Colonic mucosa (tissue), 4 donors: Measurements from ENCODE around the gene AKAP6. TPM values are rescaled to one million over a fixed set of nuclear protein-coding genes. Genes with fewer than 3 reads are reported as not detected.
"Not testable (repeated sequence)": the region's sequence is repeated elsewhere in the genome, so short reads cannot be mapped to it uniquely, and the experiment has no call there.

Source experiments
- DNase-seq: peaks from one replicate; pipeline ENCODE4 v3.0.0-alpha.2; 2020
- H3K27ac ChIP-seq: fragments of 200-600 bp; one replicate; pipeline ENCODE4 v1.8.0; 2021
- H3K27me3 ChIP-seq: fragments of 200-600 bp; one replicate; pipeline ENCODE4 v1.8.0; 2021
- H3K36me3 ChIP-seq: fragments of 200-600 bp; one replicate; pipeline ENCODE4 v1.8.0; 2021
- H3K4me1 ChIP-seq: fragments of 200-600 bp; one replicate; pipeline ENCODE4 v1.8.0; 2021; ENCODE audit warnings: mild to moderate bottlenecking
- H3K4me3 ChIP-seq: fragments of 200-600 bp; one replicate; pipeline ENCODE4 v1.8.0; 2021
- H3K9ac ChIP-seq, 2 donors: one replicate each; pipeline ENCODE4 v1.7.0; 2013; ENCODE audit warnings: control low read depth in 2 of 2, low read depth in 2 of 2, low read length in 2 of 2
- H3K9me3 ChIP-seq: fragments of 200-600 bp; one replicate; pipeline ENCODE4 v1.8.0; 2021
- CTCF ChIP-seq: fragments of 200-600 bp; IDR thresholded peaks from one replicate; pipeline ENCODE4 v1.8.0; 2022; ENCODE audit warnings: antibody characterized with exemption, mild to moderate bottlenecking
- intact Hi-C: fragments of 100-400 bp; cut with DNase I; formaldehyde crosslinking; loops from one replicate; pipeline ENCODE4 v1.14.1; 2022
- total RNA-seq, 2 donors: library from RNA; stranded (reverse); fragmentation: NEBNext Ultra II Directional in 1 of 2; extraction: Animal tissue kit (Norgen Biotek cat#: 25700) in 1 of 2; gene quantifications; one replicate each; pipeline ENCODE4 v1.2.1, GENCODE V29; 2021
- donor health status: healthy.
- donor health status: DM: no; HTN: no; CAD: no.
- donor health status: DM: no; HTN: no; CAD: no.

Gene AKAP6
- total RNA-seq, 2 donors from 2014 or later: 1.3 to 10.3 TPM

DNA sequence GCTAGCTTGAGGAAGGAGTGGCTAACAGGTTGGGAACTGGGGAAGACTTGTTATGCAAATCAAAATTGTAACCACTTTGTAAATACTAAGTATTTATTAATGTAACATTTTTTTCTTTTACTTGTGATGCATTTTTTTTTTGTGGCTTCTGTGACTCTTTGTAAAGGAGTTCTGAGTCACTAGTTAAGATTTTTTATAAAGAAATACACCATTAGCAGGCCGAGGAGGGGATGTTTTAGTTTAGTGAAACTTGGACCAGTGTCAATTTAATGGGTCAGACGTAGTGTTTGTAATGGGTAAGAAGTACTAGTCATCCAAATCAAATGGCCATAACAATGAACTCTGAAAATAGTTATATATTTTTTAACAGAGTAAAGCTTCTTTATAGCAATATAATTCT is 43.1 kb downstream of the AKAP6 start:
- Histone ChIP-seq H3K27me3 (no peaks in the 10 kb centered on the region), H3K9me3 (no peaks in the 10 kb centered on the region), H3K36me3 (no peaks in the 10 kb centered on the region), H3K4me1 (no peaks in the 10 kb centered on the region), H3K27ac (no peak overlapping the region), H3K9ac (no peak overlapping the region), H3K4me3 (no peak overlapping the region)
- no peak for TF ChIP-seq CTCF
- intact Hi-C loops: no loop called here
- DNase-seq: no peak

DNA sequence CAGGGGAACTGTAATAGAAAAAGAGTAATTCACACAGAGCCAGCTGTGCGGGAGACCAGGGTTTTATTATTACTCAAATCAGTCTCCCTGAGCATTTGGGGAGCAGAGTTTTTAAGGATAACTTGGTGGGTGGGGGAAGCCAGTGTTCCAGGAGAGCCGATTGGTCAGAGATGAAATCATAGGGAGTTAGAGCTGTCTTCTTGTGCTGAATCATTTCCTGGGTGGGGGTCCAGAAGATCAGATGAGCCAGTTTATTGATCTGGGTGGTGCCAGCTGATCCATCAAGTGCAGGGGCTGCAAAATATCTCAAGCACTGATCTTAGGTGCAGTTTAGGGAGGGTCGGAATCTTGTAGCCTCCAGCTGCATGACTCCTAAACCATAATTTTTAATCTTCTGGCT is 44.1 kb downstream of the AKAP6 start:
- intact Hi-C loops, H3K27me3 ChIP-seq, H3K4me3 ChIP-seq, H3K27ac ChIP-seq, H3K36me3 ChIP-seq, H3K4me1 ChIP-seq, H3K9me3 ChIP-seq, H3K9ac ChIP-seq, DNase-seq: not testable (repeated sequence)

DNA sequence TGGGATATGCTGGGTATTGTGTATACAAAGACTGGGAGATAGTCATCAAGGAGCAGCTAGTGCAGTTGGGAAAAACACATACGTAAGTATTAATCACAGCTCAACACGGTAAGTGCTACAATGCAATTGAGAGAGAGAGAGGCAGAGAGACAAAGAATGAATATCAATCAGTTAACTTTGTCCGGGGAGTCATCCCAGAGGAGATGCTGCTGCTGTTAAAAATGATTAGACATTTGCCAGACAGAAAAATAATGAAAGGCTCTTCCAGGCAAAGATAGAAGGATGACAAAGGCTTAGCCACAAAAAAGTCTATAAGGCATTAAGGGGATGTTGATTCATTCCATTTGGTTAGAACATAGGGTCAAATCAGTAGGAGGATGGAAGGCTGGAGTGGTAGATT is 45.1 kb downstream of the AKAP6 start:
- intact Hi-C loops: no loop called here
- H3K9ac ChIP-seq: no peak overlapping the region
- no peaks in the 10 kb centered on the region for H3K36me3 ChIP-seq
- no peaks in the 10 kb centered on the region for H3K9me3 ChIP-seq
- no peak overlapping the region for H3K4me3 ChIP-seq
- no peak for DNase-seq
- H3K27me3 ChIP-seq: no peaks in the 10 kb centered on the region
- H3K4me1 ChIP-seq: no peaks in the 10 kb centered on the region
- TF ChIP-seq CTCF: no peak
- H3K27ac ChIP-seq: no peak overlapping the region

- Histone ChIP-seq H3K27ac (no peak overlapping the region), H3K9me3 (no peaks in the 10 kb centered on the region), H3K27me3 (no peaks in the 10 kb centered on the region), H3K36me3 (no peaks in the 10 kb centered on the region), H3K4me1 (no peaks in the 10 kb centered on the region), H3K4me3 (no peak overlapping the region), H3K9ac (no peak overlapping the region)
- TF ChIP-seq CTCF: no peak
- DNase-seq: no peak
- intact Hi-C loops: no loop called here
Measured at GRCh38 chr14:32375663-32376062, 46.6 kb downstream of the AKAP6 start.

DNA sequence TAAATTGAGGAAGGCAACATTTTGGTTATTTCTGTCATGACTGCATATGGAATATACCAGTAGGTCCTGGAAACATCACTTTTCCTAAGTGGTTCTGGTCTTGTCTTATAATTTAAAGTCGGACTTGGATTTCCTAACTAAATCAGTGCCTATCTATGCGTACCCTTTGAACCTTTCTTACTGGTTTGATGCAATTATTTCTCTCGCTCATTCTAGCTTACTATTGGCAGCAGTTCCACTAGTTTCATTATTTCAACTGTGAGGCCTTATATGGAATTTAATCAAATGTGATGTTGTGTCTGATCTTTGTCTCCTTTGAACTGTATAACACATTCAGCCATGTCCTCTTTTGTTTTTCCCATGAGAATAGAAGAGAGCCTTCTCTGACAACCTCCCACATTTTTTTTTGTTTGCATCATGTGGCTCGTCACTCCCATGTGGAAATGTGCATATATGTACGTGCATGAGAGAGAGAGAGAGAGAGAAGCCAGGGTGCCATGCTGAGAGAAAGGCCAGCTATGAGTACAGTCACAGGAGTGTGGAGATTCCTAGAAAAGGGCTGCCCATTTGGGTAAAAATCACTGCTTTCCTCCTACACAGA is 48.0 kb downstream of the AKAP6 start:
- H3K27ac ChIP-seq: no peak overlapping the region
- no peak overlapping the region for H3K9ac ChIP-seq
- no peaks in the 10 kb centered on the region for H3K36me3 ChIP-seq
- no peak for TF ChIP-seq CTCF
- H3K9me3 ChIP-seq: no peaks in the 10 kb centered on the region
- H3K4me1 ChIP-seq: no peaks in the 10 kb centered on the region
- intact Hi-C loops: no loop called here
- no peak overlapping the region for H3K4me3 ChIP-seq
- DNase-seq: no peak
- H3K27me3 ChIP-seq: no peaks in the 10 kb centered on the region

GRCh38 chr14:32378284-32378683 is 49.2 kb downstream of the AKAP6 start:
- TF ChIP-seq CTCF: no peak
- no peak for DNase-seq
- no peaks in the 10 kb centered on the region for H3K36me3 ChIP-seq
- H3K4me1 ChIP-seq: no peaks in the 10 kb centered on the region
- no peak overlapping the region for H3K27ac ChIP-seq
- no peak overlapping the region for H3K9ac ChIP-seq
- no peaks in the 10 kb centered on the region for H3K9me3 ChIP-seq
- intact Hi-C loops: no loop called here
- H3K27me3 ChIP-seq: no peaks in the 10 kb centered on the region
- no peak overlapping the region for H3K4me3 ChIP-seq
